SK-N-SH treated with all-trans-retinoic acid at 6 μM for 48 hours (cell line): ENCODE results near the gene LIME1.

Source experiments
- ATAC-seq: fragments of 200-7000 bp; cut with Tn5 transposase; 3 replicates; pipeline ENCODE4 v1.9.1; 2020; ENCODE audit warnings: mild to moderate bottlenecking, moderate library complexity
- ARNTL ChIP-seq: fragments of 450-650 bp; formaldehyde crosslinking; IDR thresholded peaks from 2 replicates; pipeline ENCODE4 v1.5.0; 2020; ENCODE audit warnings: low read depth, mild to moderate bottlenecking, moderate library complexity, borderline replicate concordance
- BACH2 ChIP-seq: fragments of 250-450 bp; sonication (Bioruptor Pico); IDR thresholded peaks from 2 replicates; pipeline ENCODE4 v1.9.0; 2021; ENCODE audit warnings: mild to moderate bottlenecking, borderline replicate concordance
- CSDC2 ChIP-seq: fragments of 250-450 bp; sonication (Bioruptor Pico); IDR thresholded peaks from 2 replicates; pipeline ENCODE4 v1.5.0; 2020; ENCODE audit warnings: mild to moderate bottlenecking, moderate library complexity
- CSRNP3 ChIP-seq: fragments of 250-450 bp; sonication (Bioruptor Pico); IDR thresholded peaks from 2 replicates; pipeline ENCODE4 v1.5.1; 2021; ENCODE audit warnings: mild to moderate bottlenecking, moderate library complexity
- ESRRG ChIP-seq: fragments of 250-450 bp; sonication (Bioruptor Pico); IDR thresholded peaks from 2 replicates; pipeline ENCODE4 v1.6.1; 2021; ENCODE audit warnings: mild to moderate bottlenecking
- GLIS3 ChIP-seq: fragments of 250-450 bp; sonication (Bioruptor Pico); IDR thresholded peaks from 2 replicates; pipeline ENCODE4 v1.5.0; 2020; ENCODE audit warnings: mild to moderate bottlenecking, moderate library complexity
- ISL1 ChIP-seq: fragments of 250-450 bp; sonication (Bioruptor Pico); IDR thresholded peaks from 2 replicates; pipeline ENCODE4 v2.1.2; 2022; ENCODE audit warnings: mild to moderate bottlenecking, moderate library complexity
- OSR1 ChIP-seq: fragments of 250-450 bp; sonication (Bioruptor Pico); IDR thresholded peaks from 2 replicates; pipeline ENCODE4 v1.8.0; 2022; ENCODE audit warnings: moderate library complexity, mild to moderate bottlenecking, inconsistent platforms
- PATZ1 ChIP-seq: fragments of 250-450 bp; sonication (Bioruptor Pico); IDR thresholded peaks from 2 replicates; pipeline ENCODE4 v1.8.0; 2020; ENCODE audit warnings: mild to moderate bottlenecking, moderate library complexity, borderline replicate concordance
- POU6F1 ChIP-seq: fragments of 250-450 bp; sonication (Bioruptor Pico); IDR thresholded peaks from 2 replicates; pipeline ENCODE4 v1.8.0; 2021; ENCODE audit warnings: low read depth, mild to moderate bottlenecking, moderate library complexity, borderline replicate concordance
- PPARA ChIP-seq: fragments of 250-450 bp; sonication (Bioruptor Pico); IDR thresholded peaks from 2 replicates; pipeline ENCODE4 v1.5.0; 2020; ENCODE audit warnings: mild to moderate bottlenecking, borderline replicate concordance
- RARB ChIP-seq: fragments of 250-450 bp; sonication (Bioruptor Pico); IDR thresholded peaks from 2 replicates; pipeline ENCODE4 v1.8.0; 2021; ENCODE audit warnings: mild to moderate bottlenecking, moderate library complexity
- SNAI2 ChIP-seq: fragments of 250-450 bp; sonication (Bioruptor Pico); IDR thresholded peaks from 2 replicates; pipeline ENCODE4 v1.5.0; 2020; ENCODE audit warnings: mild to moderate bottlenecking, moderate library complexity
- TCF4 ChIP-seq: fragments of 250-450 bp; sonication (Bioruptor Pico); IDR thresholded peaks from 2 replicates; pipeline ENCODE4 v1.8.0; 2021; ENCODE audit warnings: mild to moderate bottlenecking, moderate library complexity, borderline replicate concordance
- TOX ChIP-seq: fragments of 250-450 bp; sonication (Bioruptor Pico); IDR thresholded peaks from 2 replicates; pipeline ENCODE4 v1.8.0; 2021; ENCODE audit warnings: mild to moderate bottlenecking, moderate library complexity, borderline replicate concordance
- ZFP3 ChIP-seq: fragments of 250-450 bp; sonication (Bioruptor Pico); IDR thresholded peaks from 2 replicates; pipeline ENCODE4 v1.5.0; 2020; ENCODE audit warnings: mild to moderate bottlenecking, moderate library complexity
- ZFP30 ChIP-seq: fragments of 450-650 bp; formaldehyde crosslinking; IDR thresholded peaks from 2 replicates; pipeline ENCODE4 v1.5.0; 2022; ENCODE audit warnings: mild to moderate bottlenecking, moderate library complexity
- ZNF565 ChIP-seq: fragments of 450-650 bp; formaldehyde crosslinking; conservative IDR thresholded peaks from 2 replicates; pipeline ENCODE4 v1.5.0; 2020; ENCODE audit warnings: low read depth, mild to moderate bottlenecking, moderate library complexity
- ZNF70 ChIP-seq: fragments of 450-650 bp; formaldehyde crosslinking; IDR thresholded peaks from 2 replicates; pipeline ENCODE4 v1.5.0; 2020; ENCODE audit warnings: mild to moderate bottlenecking, moderate library complexity
- TF ChIP-seq, protein P1 (sequence below): fragments of 250-450 bp; sonication (Bioruptor Pico); IDR thresholded peaks from 2 replicates; pipeline ENCODE4 v1.5.0; 2020; ENCODE audit warnings: mild to moderate bottlenecking, moderate library complexity
- TF ChIP-seq, protein P2 (sequence below): fragments of 250-450 bp; sonication (Bioruptor Pico); IDR thresholded peaks from 2 replicates; pipeline ENCODE4 v1.5.1; 2020; ENCODE audit warnings: low read depth, mild to moderate bottlenecking, moderate library complexity

Gene LIME1

DNA sequence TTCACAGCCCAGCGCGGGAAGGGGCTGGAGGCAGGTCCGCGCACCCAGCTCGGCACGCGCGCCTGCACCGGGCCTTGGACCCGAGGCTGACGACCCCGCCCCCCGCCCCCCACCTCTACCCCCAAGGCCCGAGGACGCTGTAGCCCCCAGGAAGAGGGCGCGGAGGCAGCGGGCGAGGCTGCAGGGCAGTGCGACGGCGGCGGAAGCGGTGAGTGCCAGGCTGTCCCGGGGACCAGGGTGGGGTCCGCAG, 1.2 kb downstream of the LIME1 start:
- no peak for ATAC-seq
- TF ChIP-seq, protein P1, sequence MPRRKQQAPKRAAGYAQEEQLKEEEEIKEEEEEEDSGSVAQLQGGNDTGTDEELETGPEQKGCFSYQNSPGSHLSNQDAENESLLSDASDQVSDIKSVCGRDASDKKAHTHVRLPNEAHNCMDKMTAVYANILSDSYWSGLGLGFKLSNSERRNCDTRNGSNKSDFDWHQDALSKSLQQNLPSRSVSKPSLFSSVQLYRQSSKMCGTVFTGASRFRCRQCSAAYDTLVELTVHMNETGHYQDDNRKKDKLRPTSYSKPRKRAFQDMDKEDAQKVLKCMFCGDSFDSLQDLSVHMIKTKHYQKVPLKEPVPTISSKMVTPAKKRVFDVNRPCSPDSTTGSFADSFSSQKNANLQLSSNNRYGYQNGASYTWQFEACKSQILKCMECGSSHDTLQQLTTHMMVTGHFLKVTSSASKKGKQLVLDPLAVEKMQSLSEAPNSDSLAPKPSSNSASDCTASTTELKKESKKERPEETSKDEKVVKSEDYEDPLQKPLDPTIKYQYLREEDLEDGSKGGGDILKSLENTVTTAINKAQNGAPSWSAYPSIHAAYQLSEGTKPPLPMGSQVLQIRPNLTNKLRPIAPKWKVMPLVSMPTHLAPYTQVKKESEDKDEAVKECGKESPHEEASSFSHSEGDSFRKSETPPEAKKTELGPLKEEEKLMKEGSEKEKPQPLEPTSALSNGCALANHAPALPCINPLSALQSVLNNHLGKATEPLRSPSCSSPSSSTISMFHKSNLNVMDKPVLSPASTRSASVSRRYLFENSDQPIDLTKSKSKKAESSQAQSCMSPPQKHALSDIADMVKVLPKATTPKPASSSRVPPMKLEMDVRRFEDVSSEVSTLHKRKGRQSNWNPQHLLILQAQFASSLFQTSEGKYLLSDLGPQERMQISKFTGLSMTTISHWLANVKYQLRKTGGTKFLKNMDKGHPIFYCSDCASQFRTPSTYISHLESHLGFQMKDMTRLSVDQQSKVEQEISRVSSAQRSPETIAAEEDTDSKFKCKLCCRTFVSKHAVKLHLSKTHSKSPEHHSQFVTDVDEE (CRISPR knock-in tag) = no peak
- TF ChIP-seq ZFP3 (CRISPR knock-in tag) = no peak
- no peak for TF ChIP-seq ZNF565 (CRISPR knock-in tag)
- TF ChIP-seq TOX (CRISPR knock-in tag) = no peak
- no peak for TF ChIP-seq ZFP30
- no peak for TF ChIP-seq POU6F1 (CRISPR knock-in tag)
- no peak for TF ChIP-seq ZNF70 (CRISPR knock-in tag)
- no peak for TF ChIP-seq OSR1 (CRISPR knock-in tag)
- no peak for TF ChIP-seq CSDC2 (CRISPR knock-in tag)
- no peak for TF ChIP-seq ESRRG (CRISPR knock-in tag)
- no peak for TF ChIP-seq PATZ1 (CRISPR knock-in tag)
- no peak for TF ChIP-seq SNAI2 (CRISPR knock-in tag)
- TF ChIP-seq ARNTL (CRISPR knock-in tag) = no peak
- no peak for TF ChIP-seq GLIS3 (CRISPR knock-in tag)
- TF ChIP-seq ISL1 (CRISPR knock-in tag) = no peak
- TF ChIP-seq PPARA (CRISPR knock-in tag) = no peak
- TF ChIP-seq TCF4 (CRISPR knock-in tag) = no peak
- TF ChIP-seq CSRNP3 (CRISPR knock-in tag) = no peak
- TF ChIP-seq RARB (CRISPR knock-in tag) = no peak

- no peak for ATAC-seq
- TF ChIP-seq ARNTL (CRISPR knock-in tag) = no peak
- no peak for TF ChIP-seq ISL1 (CRISPR knock-in tag)
- TF ChIP-seq TOX (CRISPR knock-in tag) = no peak
- no peak for TF ChIP-seq OSR1 (CRISPR knock-in tag)
- TF ChIP-seq GLIS3 (CRISPR knock-in tag) = no peak
- no peak for TF ChIP-seq SNAI2 (CRISPR knock-in tag)
- TF ChIP-seq ZNF70 (CRISPR knock-in tag) = no peak
- no peak for TF ChIP-seq TCF4 (CRISPR knock-in tag)
- TF ChIP-seq ZFP30 = no peak
- TF ChIP-seq RARB (CRISPR knock-in tag) = no peak
- TF ChIP-seq ZNF565 (CRISPR knock-in tag) = no peak
- no peak for TF ChIP-seq POU6F1 (CRISPR knock-in tag)
- no peak for TF ChIP-seq BACH2 (CRISPR knock-in tag)
- TF ChIP-seq, protein P2, sequence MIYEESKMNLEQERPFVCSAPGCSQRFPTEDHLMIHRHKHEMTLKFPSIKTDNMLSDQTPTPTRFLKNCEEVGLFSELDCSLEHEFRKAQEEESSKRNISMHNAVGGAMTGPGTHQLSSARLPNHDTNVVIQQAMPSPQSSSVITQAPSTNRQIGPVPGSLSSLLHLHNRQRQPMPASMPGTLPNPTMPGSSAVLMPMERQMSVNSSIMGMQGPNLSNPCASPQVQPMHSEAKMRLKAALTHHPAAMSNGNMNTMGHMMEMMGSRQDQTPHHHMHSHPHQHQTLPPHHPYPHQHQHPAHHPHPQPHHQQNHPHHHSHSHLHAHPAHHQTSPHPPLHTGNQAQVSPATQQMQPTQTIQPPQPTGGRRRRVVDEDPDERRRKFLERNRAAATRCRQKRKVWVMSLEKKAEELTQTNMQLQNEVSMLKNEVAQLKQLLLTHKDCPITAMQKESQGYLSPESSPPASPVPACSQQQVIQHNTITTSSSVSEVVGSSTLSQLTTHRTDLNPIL (CRISPR knock-in tag) = no peak
- no peak for TF ChIP-seq ZFP3 (CRISPR knock-in tag)
These were observed 1.7 kb downstream of the LIME1 start for GRCh38 chr20:63737945-63738686.
